ENCODE data around the gene SSC5D.

Gene SSC5D

DNA sequence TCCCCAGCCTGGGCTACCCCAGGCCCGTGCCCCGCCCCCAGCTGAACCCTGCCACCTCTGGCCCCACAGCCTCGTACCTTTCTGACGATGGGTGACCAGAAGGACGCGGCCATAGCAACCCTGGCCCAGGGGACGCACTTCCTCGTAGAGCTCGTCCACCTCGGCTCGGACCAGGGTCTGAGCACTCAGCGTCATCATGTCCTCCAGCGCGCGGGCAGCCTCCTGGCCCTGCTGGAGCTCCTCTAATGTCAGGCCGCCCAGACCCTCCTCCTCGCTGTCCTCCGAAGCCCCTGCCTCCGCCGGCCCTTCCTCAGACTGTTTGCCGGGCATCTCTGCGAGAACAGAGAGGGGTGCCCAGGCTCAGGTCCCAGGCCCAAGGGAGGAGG is 47.7 kb downstream of the SSC5D start:
- TF ChIP-seq CTCF (IDR thresholded peaks at IDR 0.05; ENCODE audit: low read depth, low read length), result no peak
- H3K9me3 ChIP-seq, result no peaks in the 10 kb centered on the region
- no peaks in the 10 kb centered on the region for H3K4me1 ChIP-seq
- no peak for DNase-seq
- no peaks in the 10 kb centered on the region for H3K36me3 ChIP-seq
- H3K27me3 ChIP-seq, result no peaks in the 10 kb centered on the region
- H3K4me3 ChIP-seq (ENCODE audit: low read depth, low read length), result no peak overlapping the region

GRCh38 chr19:55536366-55536765 is 48.1 kb downstream of the SSC5D start:
- DNase-seq, result no peak

GRCh38 chr19:55536951-55537740 is 48.9 kb downstream of the SSC5D start, which contains the start of gene SBK2:
Gene SBK2 (minus strand): TSS chr19:55537133. CDS start chr19:55536294, 839 bp downstream.
- Histone ChIP-seq H3K27me3 (no peaks in the 10 kb centered on the region), H3K4me3 (ENCODE audit: low read depth, low read length) (no peak within 1 kb of the TSS), H3K9me3 (no peaks in the 10 kb centered on the region), H3K4me1 (no peaks in the 10 kb centered on the region), H3K36me3 (no peaks in the 10 kb centered on the region)
- peak; percentile 23 for DNase-seq
- TF ChIP-seq CTCF (IDR thresholded peaks at IDR 0.05; ENCODE audit: low read depth, low read length), result no peak

More at GRCh38 chr19:55536366-55536765, 48.1 kb downstream of the SSC5D start:
- Histone ChIP-seq H3K9me3 (no peaks in the 10 kb centered on the region), H3K36me3 (no peaks in the 10 kb centered on the region), H3K27me3 (no peaks in the 10 kb centered on the region), H3K4me1 (no peaks in the 10 kb centered on the region), H3K4me3 (ENCODE audit: low read depth, low read length) (no peak overlapping the region)
- no peak for TF ChIP-seq CTCF (IDR thresholded peaks at IDR 0.05; ENCODE audit: low read depth, low read length)

GRCh38 chr19:55537741-55538111 is 49.5 kb downstream of the SSC5D start:
- Histone ChIP-seq H3K9me3 (no peaks in the 10 kb centered on the region), H3K4me3 (ENCODE audit: low read depth, low read length) (no peak overlapping the region), H3K27me3 (no peaks in the 10 kb centered on the region), H3K36me3 (no peaks in the 10 kb centered on the region), H3K4me1 (no peaks in the 10 kb centered on the region)
- no peak for DNase-seq
- no peak for TF ChIP-seq CTCF (IDR thresholded peaks at IDR 0.05; ENCODE audit: low read depth, low read length)

DNA sequence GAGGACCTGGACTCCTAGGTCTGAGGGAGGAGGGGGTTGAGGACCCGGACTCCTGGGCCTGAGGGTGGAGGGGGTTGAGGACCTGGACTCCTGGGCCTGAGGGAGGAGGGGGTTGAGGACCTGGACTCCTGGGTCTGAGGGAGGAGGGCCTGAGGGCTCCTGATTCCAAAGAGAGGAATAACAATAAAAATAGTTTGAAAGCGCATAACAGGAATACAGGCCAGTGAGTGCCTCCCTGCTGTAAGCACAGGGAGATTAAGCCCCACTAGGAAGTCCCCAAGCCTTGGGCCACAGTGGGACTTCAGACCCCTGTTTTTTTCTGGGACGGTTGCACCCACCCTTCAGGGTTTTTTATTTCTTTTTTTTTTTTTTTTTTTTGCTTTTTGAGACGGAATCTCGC is 49.9 kb downstream of the SSC5D start:
- Histone ChIP-seq H3K36me3 (no peaks in the 10 kb centered on the region), H3K27me3 (no peaks in the 10 kb centered on the region), H3K4me1 (no peaks in the 10 kb centered on the region), H3K4me3 (ENCODE audit: low read depth, low read length) (no peak overlapping the region), H3K9me3 (no peaks in the 10 kb centered on the region)
- no peak for TF ChIP-seq CTCF (IDR thresholded peaks at IDR 0.05; ENCODE audit: low read depth, low read length)
- DNase-seq, result no peak
